HG03571 (cell line): ENCODE results near the gene PDK2.
"Not testable (repeated sequence)": the region's sequence is repeated elsewhere in the genome, so short reads cannot be mapped to it uniquely, and the experiment has no call there.

Source experiments
- ATAC-seq: cut with Tn5 transposase; IDR thresholded peaks from one replicate; pipeline ENCODE4 v1.9.1; 2021; ENCODE audit not compliant: unreplicated experiment

The PDK2 gene

DNA sequence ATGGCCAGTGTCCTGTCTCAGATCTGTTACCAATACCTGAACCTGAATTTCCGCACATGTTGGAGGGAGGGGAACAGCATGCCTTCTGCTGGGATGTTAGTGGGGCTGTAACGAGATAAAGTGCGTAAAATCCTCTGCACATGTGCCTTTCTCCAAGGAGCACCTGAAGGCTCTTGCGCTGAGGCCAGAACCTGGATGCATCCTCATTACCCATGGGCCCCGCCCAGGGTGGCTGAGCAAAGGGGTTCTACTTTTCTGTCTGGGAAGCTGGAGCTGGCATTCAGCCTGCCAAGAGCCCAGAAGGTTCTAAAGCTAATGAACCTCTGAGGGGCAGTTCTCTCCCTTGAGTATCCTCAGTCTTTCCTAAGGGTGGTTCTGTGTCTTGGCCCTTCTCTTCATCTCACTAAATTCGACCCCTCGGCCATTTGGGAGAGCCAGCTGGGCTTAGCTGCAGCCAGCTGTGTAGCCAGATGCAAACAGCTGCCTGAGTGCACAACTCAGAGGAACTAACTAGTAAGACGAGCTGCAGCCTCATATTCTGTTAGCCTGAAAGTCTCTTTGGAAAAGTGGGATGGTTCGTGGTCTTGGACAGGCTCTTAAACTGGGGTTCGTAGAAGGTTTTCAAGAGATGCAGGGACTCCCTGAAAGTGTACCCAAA, 36.7 kb upstream of the PDK2 start:
- ATAC-seq: no peak

DNA sequence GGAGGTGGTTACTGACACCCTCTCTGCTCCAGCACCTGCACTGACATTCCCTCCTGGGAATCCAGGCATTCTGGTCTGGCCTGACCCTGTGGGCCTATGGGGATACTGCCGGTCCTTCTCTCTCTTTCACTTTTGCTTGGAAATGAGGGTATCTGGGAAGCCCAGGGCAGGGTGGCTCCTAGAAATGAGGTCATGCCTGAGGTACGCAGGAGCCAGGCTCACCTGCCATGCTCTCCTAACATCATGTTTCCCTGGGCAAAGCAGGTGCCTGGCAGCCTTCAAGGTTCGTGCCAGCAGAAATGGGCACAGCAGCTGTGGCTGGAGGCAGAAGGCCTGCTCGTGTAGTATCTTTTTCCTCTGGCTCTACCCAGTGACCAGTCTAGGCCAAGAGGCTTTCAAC, 35.9 kb upstream of the PDK2 start:
- no peak for ATAC-seq

DNA sequence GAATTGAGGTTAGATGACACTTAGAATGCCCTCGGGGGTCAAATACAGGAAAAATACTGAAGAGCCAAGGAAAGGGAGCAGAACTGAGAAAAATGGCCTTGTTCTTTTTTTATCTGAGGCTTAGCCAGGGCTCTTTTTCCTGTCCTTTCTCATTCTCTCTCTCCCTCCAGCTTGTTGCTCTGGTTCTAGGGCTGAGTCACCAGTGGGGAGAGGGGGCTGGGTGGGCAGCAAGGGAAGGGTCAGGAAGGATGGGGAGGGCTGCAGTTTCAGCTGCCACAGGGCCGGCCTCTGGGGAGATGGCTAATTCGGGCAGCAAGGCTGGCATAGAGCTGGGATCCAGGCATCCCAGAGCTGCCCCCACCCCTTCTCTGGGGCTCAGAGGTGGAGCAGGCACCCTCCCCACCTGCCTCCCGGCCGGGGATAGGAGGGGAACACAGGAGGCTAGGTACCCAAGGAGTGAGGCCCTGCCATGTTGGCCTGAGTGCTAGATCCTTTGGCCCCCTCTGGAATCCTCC, 35.3 kb upstream of the PDK2 start:
- no peak for ATAC-seq

DNA sequence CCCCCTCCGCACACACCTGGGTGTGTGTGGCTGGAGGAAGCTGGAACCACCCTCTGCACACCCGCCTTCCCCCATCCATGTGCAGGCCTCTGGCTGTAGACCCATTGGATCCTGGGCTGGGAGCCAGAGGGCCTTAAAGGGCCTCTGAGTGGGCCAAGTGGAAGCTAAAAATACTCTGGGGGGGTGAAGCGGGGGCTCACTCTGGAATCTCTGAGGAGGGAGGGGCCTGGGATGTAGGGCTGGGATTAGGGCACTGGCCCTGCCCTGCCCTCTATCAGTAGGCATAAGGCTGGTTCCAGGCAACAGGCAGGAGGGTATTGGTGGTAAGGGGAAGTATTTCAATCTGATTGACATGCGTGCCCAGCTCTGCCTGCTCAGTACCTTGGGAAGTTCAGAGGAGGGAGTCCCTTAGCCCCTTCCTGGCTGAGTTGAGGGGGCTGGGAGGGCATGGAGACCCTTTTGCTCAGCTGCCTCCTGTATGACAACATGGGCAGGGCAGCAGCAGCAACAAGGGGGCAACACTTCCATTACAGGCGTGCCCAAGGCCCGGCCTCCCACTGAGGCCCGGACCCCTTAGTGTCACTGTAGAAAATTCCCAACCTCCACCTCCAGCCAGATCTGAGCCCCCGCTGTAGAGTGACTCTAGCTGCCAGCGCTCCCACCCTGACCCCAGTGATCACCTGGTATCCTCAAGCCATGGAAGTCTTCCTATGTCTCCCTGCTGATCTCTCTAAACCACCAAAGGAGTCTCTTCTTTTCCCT, 34.0 kb upstream of the PDK2 start:
- no peak for ATAC-seq

DNA sequence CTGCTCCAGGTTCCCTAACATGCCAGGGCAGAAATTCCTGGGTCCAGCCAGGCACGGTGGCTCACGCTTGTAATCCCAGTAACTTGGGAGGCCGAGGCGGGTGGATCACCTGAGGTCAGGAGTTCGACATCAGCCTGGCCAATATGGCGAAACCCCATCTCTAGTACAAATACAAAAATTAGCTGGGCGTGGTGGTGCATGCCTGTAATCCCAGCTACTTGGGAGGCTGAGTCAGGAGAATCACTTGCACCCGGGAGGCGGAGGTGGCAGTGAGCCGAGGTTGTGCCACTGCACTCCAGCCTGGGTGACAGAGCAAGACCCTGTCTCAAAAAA, 33.5 kb upstream of the PDK2 start:
- ATAC-seq: not testable (repeated sequence)

DNA sequence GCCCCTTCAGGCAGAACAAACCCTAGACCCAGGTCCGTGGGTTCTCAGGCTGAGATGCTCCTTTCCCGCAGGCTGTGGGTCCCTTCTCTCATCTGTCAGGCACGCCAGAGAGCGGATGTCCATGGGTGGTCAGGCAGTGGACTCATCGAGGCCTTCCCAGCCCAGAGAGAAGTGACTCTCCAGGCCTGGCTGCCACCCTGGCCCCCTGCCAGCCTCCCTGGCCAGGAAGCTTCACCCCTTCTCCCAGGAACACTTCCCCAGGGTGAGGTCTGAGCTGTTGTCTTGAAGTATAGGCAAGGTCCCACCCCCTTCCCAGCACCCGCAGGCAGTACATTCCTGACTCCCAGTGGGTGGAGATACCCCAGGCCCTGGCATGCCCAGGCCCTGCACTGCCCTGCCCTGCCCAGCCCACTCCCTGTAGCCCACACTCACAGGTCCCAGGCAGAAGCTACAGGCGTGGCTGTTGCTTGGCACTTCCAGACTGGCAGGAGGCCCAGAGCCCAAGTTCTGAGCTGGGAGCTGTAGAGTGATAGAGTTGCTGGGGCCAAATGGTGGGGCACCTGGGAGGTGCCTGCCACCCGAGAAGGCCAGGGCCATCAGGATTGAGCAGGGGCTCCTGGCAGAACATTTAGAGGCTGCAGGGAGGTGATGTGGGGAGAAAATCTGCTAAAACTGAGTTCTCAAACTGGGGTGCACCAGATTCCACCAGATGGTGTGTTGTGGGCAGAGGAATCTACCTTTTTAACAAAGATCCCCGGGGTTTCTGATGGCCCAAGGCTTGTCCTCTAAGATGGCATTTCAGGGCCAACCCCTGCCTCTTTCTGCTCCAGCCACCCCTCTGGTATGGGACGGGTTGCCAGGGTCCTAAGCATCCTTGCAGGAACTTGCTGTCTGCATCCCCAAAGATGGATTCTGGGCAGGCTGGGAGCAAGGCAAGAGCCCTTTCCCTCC, 32.6 kb upstream of the PDK2 start:
- ATAC-seq: no peak

DNA sequence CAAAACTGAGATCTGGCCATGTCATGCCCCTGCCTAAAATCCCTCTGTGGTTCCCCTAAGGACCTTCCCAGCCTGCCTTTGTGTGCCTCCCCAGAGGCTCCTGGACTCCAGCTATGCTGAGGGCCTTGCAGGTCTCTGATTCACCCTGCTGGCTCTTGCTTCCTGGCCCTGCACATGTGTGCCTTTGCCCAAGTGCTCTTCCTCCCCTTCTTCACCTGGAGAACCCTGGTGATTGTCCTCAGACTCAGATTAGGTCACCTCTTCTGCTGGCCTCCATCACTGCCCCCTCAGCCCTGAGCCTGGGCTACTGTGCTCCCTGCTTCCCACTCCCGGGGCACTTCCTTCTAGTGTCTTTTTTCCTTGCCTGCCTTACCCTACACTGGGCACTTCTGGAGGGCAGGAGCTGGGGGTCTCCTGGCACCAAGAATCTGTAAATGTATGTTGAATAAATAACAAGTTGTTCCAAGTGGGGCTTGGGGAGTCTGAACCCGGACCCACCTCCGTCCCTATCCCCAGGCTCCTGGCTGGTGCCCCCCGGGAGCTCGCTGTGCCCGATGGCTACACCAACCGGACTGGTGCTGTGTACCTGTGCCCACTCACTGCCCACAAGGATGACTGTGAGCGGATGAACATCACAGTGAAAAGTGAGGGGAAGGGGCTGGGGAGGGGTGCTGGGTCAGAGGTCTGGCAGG, 31.4 kb upstream of the PDK2 start:
- no peak for ATAC-seq

DNA sequence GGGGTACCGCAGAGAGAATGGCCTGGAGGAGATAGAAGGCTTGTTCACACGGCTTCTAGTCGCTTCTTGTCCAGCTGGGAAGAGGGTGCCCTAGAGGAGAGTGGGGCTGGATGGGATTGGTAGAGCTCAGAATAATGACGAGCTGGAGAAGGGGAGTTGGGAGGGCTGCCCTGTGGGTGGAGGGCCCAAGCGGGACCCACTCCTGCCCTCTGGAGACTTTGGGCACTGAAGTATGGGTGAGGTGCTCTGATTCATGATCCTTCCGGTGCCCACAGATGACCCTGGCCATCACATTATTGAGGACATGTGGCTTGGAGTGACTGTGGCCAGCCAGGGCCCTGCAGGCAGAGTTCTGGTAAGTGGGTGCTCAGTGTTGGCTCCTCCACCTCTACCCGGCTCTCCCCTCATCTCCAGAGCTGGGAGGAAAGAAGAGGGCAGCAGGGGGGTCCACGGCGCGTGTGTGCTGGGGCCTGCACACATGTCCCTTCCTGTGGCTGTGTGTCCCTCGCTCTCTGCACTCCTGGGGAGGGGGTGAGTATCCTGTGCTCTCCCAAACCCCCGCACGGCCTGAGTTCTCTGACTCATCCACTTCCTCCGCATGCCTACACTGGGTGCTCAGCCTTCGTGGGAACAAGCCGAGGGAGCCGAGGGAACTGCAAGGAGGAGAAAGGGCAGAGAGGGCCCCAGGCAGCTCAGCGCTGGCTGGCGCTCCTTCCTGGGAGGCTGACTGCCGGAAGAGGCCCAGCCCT, 30.7 kb upstream of the PDK2 start:
- ATAC-seq: no peak

DNA sequence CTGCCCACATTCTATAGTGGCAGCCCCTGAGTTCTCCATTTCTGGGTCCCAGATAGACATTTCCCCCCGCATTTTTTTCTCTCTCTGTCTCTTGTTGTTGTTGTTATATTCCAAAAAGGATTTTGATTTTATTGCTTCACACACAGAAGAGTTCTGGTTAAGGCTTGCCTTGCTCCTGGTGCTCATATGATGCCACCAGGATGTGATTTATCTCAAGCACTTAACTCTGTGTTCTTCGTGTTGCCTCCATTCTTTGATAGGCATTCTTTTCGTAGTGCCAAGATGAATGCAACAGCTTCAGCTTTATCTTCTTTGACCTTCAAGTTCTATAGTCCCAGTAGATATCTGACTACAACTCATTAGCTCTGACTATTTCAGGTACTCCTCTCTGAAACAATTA, 30.1 kb upstream of the PDK2 start:
- ATAC-seq: no peak

DNA sequence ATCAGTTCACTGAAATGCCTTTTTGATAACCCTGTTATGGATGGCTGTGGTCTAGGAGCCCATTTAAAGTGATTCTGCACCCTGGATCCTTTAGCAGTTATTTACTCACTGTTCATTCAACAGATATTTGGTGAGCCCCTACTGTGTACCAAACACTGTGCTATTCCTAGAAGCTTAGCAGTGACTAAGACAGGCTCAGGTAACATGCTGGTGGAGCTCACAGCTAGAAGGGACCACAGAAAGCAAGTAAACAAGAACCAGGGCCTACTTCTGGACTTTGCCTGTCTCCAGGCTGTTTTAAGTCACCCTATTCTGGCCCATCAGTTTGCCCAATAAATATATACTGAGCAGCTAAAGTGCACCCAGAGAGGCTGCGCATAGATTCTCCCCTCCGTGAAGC, 28.2 kb upstream of the PDK2 start:
- ATAC-seq: no peak

DNA sequence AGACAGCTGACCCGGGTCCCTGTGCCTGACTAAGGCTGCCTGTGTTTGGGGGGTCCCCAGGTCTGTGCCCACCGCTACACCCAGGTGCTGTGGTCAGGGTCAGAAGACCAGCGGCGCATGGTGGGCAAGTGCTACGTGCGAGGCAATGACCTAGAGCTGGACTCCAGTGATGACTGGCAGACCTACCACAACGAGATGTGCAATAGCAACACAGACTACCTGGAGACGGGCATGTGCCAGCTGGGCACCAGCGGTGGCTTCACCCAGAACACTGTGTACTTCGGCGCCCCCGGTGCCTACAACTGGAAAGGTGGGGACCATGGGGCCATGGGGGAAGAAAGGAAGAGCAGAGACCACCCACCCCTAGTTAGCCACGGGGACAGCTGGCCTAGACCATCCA, 27.2 kb upstream of the PDK2 start:
- no peak for ATAC-seq

DNA sequence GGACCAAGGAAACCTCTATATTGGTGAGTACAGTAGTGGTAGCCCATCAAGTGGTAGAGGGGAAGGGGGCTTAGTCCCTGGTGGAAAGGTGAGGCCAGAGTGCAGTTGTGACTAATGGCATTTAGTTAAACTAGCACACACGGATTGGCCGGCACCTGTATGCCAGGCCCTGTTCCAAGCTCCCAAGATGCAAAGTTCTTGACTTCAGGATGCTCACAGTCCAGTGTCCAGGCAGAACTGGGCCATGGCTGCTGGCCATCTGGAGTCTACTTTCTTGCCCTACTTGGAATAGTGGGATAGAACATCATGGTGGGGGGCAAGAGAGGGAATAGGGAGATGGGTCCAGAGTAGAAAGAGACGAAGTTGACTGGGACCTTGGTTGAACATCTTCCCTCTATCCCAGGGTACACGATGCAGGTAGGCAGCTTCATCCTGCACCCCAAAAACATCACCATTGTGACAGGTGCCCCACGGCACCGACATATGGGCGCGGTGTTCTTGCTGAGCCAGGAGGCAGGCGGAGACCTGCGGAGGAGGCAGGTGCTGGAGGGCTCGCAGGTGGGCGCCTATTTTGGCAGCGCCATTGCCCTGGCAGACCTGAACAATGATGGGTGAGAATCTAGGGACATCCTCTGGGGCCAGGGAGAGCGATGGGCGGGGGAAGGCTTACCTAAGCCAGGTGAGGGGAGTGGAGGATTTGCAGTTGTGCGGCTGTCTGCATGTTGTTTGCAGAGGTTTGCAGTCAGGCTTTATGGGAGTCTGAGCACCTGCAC, 24.1 kb upstream of the PDK2 start:
- no peak for ATAC-seq

DNA sequence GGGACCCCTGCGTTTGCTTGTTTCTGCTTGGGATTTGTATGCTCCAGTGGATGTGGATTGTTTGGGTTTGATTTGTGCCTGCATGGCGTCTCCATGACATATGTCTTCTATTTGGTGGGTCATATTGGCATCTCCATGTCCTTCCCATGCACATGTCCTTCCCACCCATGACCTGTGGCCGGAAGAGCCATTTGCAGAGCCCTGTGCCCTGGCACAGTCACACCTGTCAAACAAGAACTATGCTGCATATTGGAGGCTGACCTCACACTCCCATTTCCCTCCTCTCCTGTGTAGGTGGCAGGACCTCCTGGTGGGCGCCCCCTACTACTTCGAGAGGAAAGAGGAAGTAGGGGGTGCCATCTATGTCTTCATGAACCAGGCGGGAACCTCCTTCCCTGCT, 23.5 kb upstream of the PDK2 start:
- ATAC-seq: no peak

DNA sequence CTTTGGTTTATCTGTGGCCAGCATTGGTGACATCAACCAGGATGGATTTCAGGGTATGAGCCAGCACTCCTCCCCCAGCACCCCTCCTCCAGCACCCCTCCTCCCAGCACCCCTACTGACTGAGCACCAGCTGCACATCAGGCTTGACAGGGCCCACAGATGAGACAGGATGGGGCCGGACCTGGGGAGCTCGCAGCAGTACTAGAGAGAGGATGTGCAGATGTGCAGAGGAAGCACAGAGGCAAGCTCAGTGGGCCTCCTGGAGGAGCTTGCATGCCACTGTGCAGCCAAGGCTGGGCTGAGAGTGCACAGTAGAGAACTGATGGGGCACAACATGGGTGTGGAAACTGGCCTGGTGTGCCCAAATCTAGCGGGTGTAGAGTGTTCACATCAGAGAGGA, 23.0 kb upstream of the PDK2 start:
- ATAC-seq: no peak

DNA sequence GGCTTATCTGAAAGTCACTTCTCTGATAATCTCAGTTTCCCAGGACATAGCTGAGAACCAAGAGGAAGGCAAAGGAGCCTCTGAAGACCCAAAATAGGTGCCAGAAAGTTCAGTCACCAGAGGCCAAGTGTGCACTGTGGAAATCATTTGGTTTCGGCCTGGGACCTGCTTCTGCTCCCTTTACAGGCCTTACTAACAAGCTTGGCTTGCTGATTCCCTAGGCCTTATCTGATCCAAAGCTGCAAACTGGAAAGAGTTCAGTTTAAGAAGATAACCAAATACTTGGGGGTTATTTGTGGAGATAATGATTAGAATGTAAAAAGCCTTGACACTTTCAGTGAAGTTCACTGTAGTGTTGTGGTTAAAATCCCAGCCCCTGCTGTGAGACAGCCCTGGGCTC, 22.2 kb upstream of the PDK2 start:
- ATAC-seq: no peak

DNA sequence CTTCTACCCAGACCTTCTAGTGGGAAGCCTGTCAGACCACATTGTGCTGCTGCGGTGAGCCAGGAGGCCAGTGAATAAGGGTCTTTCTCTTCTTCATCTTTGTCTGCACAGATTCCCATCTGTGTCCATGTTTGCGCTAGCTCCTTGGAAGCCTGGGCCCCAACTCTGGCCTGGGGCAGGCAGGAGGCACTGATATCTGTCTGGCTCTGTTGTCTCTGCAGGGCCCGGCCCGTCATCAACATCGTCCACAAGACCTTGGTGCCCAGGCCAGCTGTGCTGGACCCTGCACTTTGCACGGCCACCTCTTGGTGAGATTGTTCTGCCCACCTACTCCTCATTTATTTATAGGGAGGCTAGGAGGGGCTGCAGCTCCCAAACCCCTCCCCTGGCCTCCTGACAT, 20.9 kb upstream of the PDK2 start:
- ATAC-seq: no peak

DNA sequence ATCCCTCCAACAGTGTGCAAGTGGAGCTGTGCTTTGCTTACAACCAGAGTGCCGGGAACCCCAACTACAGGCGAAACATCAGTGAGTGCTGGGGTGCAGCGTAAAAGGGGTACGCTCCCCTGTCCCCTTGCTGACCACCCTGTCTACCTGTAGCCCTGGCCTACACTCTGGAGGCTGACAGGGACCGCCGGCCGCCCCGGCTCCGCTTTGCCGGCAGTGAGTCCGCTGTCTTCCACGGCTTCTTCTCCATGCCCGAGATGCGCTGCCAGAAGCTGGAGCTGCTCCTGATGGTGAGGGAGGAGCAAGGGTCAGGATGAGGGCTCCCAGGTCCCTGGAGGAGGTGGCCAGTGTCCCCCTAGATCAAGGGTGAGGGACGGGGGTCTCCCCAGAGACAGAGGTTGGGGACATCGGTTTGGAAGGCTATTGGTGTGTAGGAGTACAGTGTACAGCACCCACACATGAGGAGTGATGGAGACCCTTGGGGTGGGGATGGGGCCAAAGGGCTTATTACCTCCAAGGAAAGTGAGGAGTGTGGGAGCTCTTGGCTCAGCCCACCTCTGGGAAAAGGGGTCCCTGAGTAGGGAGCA, 19.6 kb upstream of the PDK2 start:
- ATAC-seq: no peak

DNA sequence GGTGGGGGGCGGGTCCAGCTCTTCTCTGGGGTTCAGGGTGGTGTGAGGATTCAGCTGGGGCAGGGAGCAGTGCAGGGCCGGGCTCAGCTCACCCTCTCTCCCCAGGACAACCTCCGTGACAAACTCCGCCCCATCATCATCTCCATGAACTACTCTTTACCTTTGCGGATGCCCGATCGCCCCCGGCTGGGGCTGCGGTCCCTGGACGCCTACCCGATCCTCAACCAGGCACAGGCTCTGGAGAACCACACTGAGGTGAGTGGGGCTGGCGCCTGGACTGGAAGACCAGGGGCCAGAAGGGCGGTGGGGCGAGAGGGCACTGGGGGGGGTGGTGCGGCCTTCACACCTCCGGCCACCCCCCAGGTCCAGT, 18.9 kb upstream of the PDK2 start:
- ATAC-seq: no peak

DNA sequence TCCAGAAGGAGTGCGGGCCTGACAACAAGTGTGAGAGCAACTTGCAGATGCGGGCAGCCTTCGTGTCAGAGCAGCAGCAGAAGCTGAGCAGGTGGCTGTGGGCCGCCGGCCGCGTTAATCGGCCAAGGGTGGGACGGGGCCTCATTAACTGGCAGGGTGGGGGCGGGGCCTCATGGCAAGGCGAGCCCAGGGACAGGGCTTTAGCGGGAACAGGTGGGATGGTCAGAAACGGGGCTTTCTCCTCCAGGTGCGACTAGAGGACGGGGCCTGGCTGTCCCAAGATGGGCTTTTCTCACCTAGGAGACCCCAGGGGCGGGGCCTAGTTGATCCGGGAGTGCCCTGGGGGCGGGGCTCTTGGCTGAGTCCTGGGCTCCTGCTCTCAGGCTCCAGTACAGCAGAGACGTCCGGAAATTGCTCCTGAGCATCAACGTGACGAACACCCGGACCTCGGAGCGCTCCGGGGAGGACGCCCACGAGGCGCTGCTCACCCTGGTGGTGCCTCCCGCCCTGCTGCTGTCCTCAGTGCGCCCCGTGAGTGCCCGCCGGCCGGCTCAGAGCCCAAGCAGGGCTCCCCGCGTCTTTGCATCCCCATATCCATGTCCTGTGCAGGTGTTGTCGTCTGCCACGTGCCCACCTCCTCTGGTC, 18.4 kb upstream of the PDK2 start:
- no peak for ATAC-seq
